Mucosa of stomach (tissue), 1 donor: Measurements from ENCODE around the gene CCM2.

Source experiments
- H3K27me3 ChIP-seq: one replicate; pipeline ENCODE4 v1.7.0; 2013; ENCODE audit warnings: mild to moderate bottlenecking, low read length; ENCODE audit not compliant: control insufficient read depth, insufficient read depth
- H3K36me3 ChIP-seq: one replicate; pipeline ENCODE4 v1.7.0; 2013; ENCODE audit warnings: low read length; ENCODE audit not compliant: control insufficient read depth, insufficient read depth
- H3K4me1 ChIP-seq: one replicate; pipeline ENCODE4 v1.7.0; 2013; ENCODE audit warnings: mild to moderate bottlenecking, low read length; ENCODE audit not compliant: control insufficient read depth, insufficient read depth
- H3K4me3 ChIP-seq: one replicate; pipeline ENCODE4 v1.7.0; 2013; ENCODE audit warnings: low read length
- H3K9ac ChIP-seq: one replicate; pipeline ENCODE4 v1.7.0; 2013; ENCODE audit warnings: mild to moderate bottlenecking, low read length, moderate library complexity
- H3K9me3 ChIP-seq: one replicate; pipeline ENCODE4 v1.7.0; 2013; ENCODE audit warnings: mild to moderate bottlenecking, low read length, moderate library complexity; ENCODE audit not compliant: control insufficient read depth
- donor health status: Pancreatic carcinoma.

Gene CCM2

GRCh38 chr7:45060295-45060694 is 60.3 kb downstream of the CCM2 start:
- Histone ChIP-seq H3K36me3 (peaks cover 3% of the 10 kb centered on the region), H3K9ac (no peak overlapping the region), H3K4me1 (no peaks in the 10 kb centered on the region), H3K9me3 (no peaks in the 10 kb centered on the region), H3K4me3 (no peak overlapping the region), H3K27me3 (no peaks in the 10 kb centered on the region)

GRCh38 chr7:45061352-45061751 is 61.4 kb downstream of the CCM2 start:
- Histone ChIP-seq H3K4me1 (no peaks in the 10 kb centered on the region), H3K27me3 (no peaks in the 10 kb centered on the region)

DNA sequence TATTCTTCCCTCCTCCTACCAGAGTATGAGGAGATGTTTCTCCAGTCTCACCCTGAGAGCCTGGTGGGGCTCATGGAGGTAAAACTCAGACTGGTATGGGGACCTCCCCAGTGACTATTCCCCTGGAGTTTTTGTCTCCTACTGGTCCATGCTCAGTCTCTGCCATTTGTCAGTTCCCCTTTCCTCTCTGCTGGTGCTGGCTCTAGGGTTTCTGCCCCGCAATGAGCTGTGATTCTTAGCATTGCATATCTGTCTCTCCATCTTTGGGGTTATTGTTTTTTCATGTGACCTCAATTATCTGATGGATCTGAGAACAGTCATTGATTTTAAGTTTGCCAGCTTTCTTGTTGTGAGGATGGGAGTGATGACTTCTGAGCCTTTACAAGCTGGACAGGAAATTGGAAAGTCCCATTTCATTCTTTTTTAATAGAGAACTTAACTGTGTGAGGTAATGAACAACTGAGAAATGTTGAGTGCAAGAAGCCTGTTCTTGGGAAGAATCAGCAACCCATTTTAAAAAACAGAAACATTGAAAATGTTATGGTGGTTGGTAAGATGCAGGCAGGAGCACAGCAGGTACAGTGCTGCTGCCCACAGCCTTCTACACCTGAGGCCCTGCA is 61.9 kb downstream of the CCM2 start:
- no peaks in the 10 kb centered on the region for H3K4me1 ChIP-seq
- H3K27me3 ChIP-seq = no peaks in the 10 kb centered on the region
- H3K36me3 ChIP-seq = peaks cover 3% of the 10 kb centered on the region
- no peaks in the 10 kb centered on the region for H3K9me3 ChIP-seq
- no peak overlapping the region for H3K9ac ChIP-seq
- no peak overlapping the region for H3K4me3 ChIP-seq

More at GRCh38 chr7:45061352-45061751, 61.4 kb downstream of the CCM2 start:
- Histone ChIP-seq H3K36me3 (peaks cover 3% of the 10 kb centered on the region), H3K4me3 (no peak overlapping the region), H3K9me3 (no peaks in the 10 kb centered on the region), H3K9ac (no peak overlapping the region)

DNA sequence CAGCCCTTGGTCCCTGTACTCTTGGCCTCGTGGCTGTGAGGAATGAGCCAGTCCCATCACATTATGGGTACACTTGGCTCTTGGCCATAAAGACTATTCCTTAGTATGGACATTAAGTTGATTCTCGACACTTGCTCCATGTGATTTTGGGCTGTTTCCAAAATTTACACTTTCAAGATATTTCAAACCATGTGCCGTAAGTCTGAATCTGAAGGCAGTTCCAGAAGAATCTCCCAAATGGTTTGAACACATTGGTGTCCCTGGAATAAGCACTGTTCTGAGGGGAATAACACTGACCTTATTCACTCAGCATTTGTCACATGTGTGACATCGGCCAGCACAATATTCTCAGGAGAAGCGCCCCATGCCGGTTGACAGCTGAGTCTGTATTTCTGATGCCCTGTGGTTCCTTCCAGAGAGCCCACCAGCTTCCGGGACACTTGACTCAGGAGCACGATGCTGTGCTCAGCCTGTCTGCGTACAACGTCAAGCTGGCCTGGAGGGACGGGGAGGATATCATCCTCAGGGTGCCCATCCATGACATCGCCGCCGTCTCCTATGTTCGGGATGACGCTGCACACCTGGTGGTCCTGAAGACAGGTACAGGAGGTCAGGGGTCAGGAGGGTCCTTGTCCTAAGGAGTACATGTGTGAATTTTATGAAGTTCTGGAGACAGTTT is 64.2 kb downstream of the CCM2 start:
- Histone ChIP-seq H3K36me3 (peaks cover 3% of the 10 kb centered on the region), H3K9me3 (no peaks in the 10 kb centered on the region), H3K4me3 (no peak overlapping the region), H3K4me1 (no peaks in the 10 kb centered on the region), H3K27me3 (no peaks in the 10 kb centered on the region), H3K9ac (no peak overlapping the region)

GRCh38 chr7:45065031-45065995 is 65.3 kb downstream of the CCM2 start:
- Histone ChIP-seq H3K4me3 (no peak overlapping the region), H3K9ac (no peak overlapping the region), H3K36me3 (peaks cover 3% of the 10 kb centered on the region), H3K4me1 (no peaks in the 10 kb centered on the region), H3K9me3 (no peaks in the 10 kb centered on the region), H3K27me3 (no peaks in the 10 kb centered on the region)

- Histone ChIP-seq H3K36me3 (peaks cover 3% of the 10 kb centered on the region), H3K27me3 (no peaks in the 10 kb centered on the region), H3K9ac (no peak overlapping the region), H3K4me1 (no peaks in the 10 kb centered on the region), H3K9me3 (no peaks in the 10 kb centered on the region), H3K4me3 (no peak overlapping the region)
Observed at GRCh38 chr7:45066409-45066808, 66.4 kb downstream of the CCM2 start.

DNA sequence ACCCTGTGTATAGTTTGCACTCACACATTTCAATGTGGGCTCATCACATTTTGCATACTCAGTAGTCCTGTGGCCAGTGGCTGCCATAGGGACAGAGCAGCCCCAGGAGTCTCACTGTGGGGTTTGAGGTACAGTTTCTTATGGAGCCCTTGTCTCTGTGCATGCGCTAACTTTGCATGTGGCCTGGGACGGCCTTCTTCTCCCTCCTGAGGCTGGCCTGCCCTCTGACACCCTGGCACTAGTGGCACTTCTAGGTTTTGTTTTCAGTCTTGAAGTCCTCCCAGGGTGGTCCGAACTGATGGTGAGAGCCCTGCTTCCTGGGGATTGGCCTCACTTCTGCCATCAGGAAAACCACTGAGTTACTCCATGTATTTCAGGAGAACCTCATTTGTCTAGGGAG is 67.6 kb downstream of the CCM2 start:
- H3K4me3 ChIP-seq = no peak overlapping the region
- H3K9me3 ChIP-seq = no peaks in the 10 kb centered on the region
- H3K27me3 ChIP-seq = no peaks in the 10 kb centered on the region
- H3K4me1 ChIP-seq = no peaks in the 10 kb centered on the region
- no peak overlapping the region for H3K9ac ChIP-seq
- H3K36me3 ChIP-seq = peaks cover 3% of the 10 kb centered on the region

DNA sequence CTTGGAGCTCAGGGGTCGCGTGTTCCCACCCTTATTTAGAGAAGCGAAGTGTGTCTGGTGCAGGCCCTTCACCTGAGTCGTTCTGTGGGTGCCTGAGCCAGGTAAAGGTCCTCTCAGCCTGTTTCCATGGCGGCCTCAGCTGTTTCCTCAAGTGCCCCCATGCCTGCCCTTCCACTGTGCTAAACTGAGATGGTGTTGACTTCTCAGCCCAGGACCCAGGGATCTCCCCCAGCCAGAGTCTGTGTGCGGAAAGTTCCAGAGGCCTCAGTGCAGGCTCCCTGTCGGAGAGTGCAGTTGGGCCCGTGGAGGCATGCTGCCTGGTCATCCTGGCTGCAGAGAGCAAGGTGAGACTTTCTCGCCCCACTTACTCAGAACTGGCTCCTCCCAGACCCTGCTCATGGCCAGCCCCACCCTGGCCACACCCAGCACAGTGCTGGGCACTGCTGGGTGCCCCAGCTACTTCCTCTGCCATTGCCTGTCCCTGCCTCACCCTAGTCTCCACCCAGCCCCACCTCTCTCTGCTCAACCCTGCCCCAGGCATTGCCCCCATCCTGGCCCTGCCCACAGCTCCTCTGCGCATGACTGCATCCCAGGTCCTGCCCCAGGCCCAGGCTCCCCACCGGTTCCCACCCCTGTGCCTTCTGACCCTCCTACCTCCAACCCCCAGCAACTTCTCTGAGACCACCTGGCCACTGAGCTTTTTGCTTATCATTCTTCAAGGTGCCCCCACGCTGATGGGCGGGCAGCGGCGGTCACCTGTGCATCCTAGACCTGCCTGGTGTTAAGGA is 68.4 kb downstream of the CCM2 start:
- Histone ChIP-seq H3K4me3 (no peak overlapping the region), H3K36me3 (peaks cover 3% of the 10 kb centered on the region), H3K27me3 (no peaks in the 10 kb centered on the region), H3K9me3 (no peaks in the 10 kb centered on the region), H3K4me1 (no peaks in the 10 kb centered on the region), H3K9ac (no peak overlapping the region)

- no peaks in the 10 kb centered on the region for H3K4me1 ChIP-seq
- H3K9ac ChIP-seq = no peak overlapping the region
- no peak overlapping the region for H3K4me3 ChIP-seq
- no peaks in the 10 kb centered on the region for H3K27me3 ChIP-seq
- H3K36me3 ChIP-seq = peaks cover 7% of the 10 kb centered on the region
- H3K9me3 ChIP-seq = no peaks in the 10 kb centered on the region
Observed at GRCh38 chr7:45069444-45070253, 69.6 kb downstream of the CCM2 start.

- H3K4me3 ChIP-seq = no peak overlapping the region
- peaks cover 7% of the 10 kb centered on the region for H3K36me3 ChIP-seq
Observed at GRCh38 chr7:45070254-45070642, 70.2 kb downstream of the CCM2 start.

DNA sequence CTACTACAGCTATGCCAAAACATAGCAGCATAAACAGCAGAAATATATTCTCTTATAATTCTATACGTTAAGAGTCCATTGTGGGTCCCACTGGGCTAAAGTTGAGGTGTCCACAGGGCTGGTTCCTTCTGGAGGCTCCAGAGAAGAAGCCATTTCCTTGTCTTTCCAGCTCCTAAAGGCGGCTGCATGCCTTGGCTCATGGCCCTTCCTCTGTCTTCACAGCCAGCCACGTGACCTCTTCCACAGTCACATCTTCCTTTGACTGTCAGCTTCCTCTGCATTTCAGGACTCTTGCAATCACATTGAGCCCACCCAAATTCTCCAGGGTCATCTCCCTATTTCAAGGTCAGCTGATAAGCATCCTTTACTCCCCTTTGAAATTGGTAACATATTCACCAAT is 71.5 kb downstream of the CCM2 start:
- no peaks in the 10 kb centered on the region for H3K9me3 ChIP-seq
- no peaks in the 10 kb centered on the region for H3K4me1 ChIP-seq
- no peak overlapping the region for H3K9ac ChIP-seq
- H3K4me3 ChIP-seq = no peak overlapping the region
- H3K36me3 ChIP-seq = peaks cover 7% of the 10 kb centered on the region
- H3K27me3 ChIP-seq = no peaks in the 10 kb centered on the region

More at GRCh38 chr7:45070254-45070642, 70.2 kb downstream of the CCM2 start:
- H3K9me3 ChIP-seq = no peaks in the 10 kb centered on the region
- no peaks in the 10 kb centered on the region for H3K27me3 ChIP-seq
- H3K4me1 ChIP-seq = no peaks in the 10 kb centered on the region
- H3K9ac ChIP-seq = no peak overlapping the region
